ENCODE measurements around the gene TEKT2.

- TF ChIP-seq CTCF (IDR thresholded peaks at IDR 0.05) (no peak), MAFK (IDR thresholded peaks at IDR 0.05; ENCODE audit: partially characterized antibody) (no peak), CEBPB (IDR thresholded peaks at IDR 0.05) (no peak), POLR2A (IDR thresholded peaks at IDR 0.05; ENCODE audit: low read length) (no peak)
Observed at GRCh38 chr1:36134031-36134430, 50.1 kb downstream of the TEKT2 start.
